ENCODE data around the gene C9orf85.
"Not testable (repeated sequence)": the region's sequence is repeated elsewhere in the genome, so short reads cannot be mapped to it uniquely, and the experiment has no call there.

C9orf85 gene

GRCh38 chr9:71954652-71955051 lies 43.2 kb downstream of the C9orf85 start:
- DNase-seq, result not testable (repeated sequence)

GRCh38 chr9:71955300-71955915 lies 44.0 kb downstream of the C9orf85 start:
- no peak for DNase-seq

GRCh38 chr9:71962328-71962727 lies 50.9 kb downstream of the C9orf85 start:
- no peak for DNase-seq

GRCh38 chr9:71963471-71963996 lies 52.1 kb downstream of the C9orf85 start:
- not testable (repeated sequence) for DNase-seq

GRCh38 chr9:71965403-71965802 lies 54.0 kb downstream of the C9orf85 start:
- DNase-seq, result no peak

- DNase-seq, result no peak
Observed at GRCh38 chr9:71966601-71967000, 55.2 kb downstream of the C9orf85 start.

GRCh38 chr9:71968541-71969090 lies 57.2 kb downstream of the C9orf85 start:
- DNase-seq, result no peak

- no peak for DNase-seq
Observed at GRCh38 chr9:71975833-71976232, 64.4 kb downstream of the C9orf85 start.

- DNase-seq, result no peak
Observed at GRCh38 chr9:71977003-71977402, 65.6 kb downstream of the C9orf85 start.

GRCh38 chr9:71980266-71981190 lies 69.1 kb downstream of the C9orf85 start:
- DNase-seq, result no peak

GRCh38 chr9:71981944-71982343 lies 70.5 kb downstream of the C9orf85 start:
- no peak for DNase-seq

- no peak for DNase-seq
Observed at GRCh38 chr9:71984403-71984802, 73.0 kb downstream of the C9orf85 start.

GRCh38 chr9:71984831-71985281 lies 73.4 kb downstream of the C9orf85 start:
- DNase-seq, result no peak

GRCh38 chr9:71985297-71985911 lies 74.0 kb downstream of the C9orf85 start:
- DNase-seq, result no peak

- DNase-seq, result no peak
Observed at GRCh38 chr9:71986900-71987299, 75.5 kb downstream of the C9orf85 start.

- no peak for DNase-seq
Observed at GRCh38 chr9:71987471-71988371, 76.3 kb downstream of the C9orf85 start.

- DNase-seq, result no peak
Observed at GRCh38 chr9:71990466-71990865, 79.0 kb downstream of the C9orf85 start.

- DNase-seq, result no peak
Observed at GRCh38 chr9:72005451-72005850, 94.0 kb downstream of the C9orf85 start.

- no peak for DNase-seq
Observed at GRCh38 chr9:72006501-72006900, 95.1 kb downstream of the C9orf85 start.

GRCh38 chr9:72007726-72008125 lies 96.3 kb downstream of the C9orf85 start:
- DNase-seq, result not testable (repeated sequence)

GRCh38 chr9:72012646-72013045 lies 101.2 kb downstream of the C9orf85 start:
- no peak for DNase-seq

GRCh38 chr9:72013292-72013760 lies 101.9 kb downstream of the C9orf85 start:
- no peak for DNase-seq

Measured in DMS153 (cell line).